Measurements from ENCODE around the gene NCAPG. TPM values are rescaled to one million over a fixed set of nuclear protein-coding genes. Genes with fewer than 3 reads are reported as not detected.

Gene NCAPG, protein sequence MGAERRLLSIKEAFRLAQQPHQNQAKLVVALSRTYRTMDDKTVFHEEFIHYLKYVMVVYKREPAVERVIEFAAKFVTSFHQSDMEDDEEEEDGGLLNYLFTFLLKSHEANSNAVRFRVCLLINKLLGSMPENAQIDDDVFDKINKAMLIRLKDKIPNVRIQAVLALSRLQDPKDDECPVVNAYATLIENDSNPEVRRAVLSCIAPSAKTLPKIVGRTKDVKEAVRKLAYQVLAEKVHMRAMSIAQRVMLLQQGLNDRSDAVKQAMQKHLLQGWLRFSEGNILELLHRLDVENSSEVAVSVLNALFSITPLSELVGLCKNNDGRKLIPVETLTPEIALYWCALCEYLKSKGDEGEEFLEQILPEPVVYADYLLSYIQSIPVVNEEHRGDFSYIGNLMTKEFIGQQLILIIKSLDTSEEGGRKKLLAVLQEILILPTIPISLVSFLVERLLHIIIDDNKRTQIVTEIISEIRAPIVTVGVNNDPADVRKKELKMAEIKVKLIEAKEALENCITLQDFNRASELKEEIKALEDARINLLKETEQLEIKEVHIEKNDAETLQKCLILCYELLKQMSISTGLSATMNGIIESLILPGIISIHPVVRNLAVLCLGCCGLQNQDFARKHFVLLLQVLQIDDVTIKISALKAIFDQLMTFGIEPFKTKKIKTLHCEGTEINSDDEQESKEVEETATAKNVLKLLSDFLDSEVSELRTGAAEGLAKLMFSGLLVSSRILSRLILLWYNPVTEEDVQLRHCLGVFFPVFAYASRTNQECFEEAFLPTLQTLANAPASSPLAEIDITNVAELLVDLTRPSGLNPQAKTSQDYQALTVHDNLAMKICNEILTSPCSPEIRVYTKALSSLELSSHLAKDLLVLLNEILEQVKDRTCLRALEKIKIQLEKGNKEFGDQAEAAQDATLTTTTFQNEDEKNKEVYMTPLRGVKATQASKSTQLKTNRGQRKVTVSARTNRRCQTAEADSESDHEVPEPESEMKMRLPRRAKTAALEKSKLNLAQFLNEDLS
- total RNA-seq (under 1 TPM; 0.38 to 0.81 TPM), polyA plus RNA-seq (under 1 TPM in 1 of 3 donors, not detected in 2; 0.24 TPM), total RNA-seq (0.22 to 1.5 (median 0.40) reads per million in 6 experiments)

DNA sequence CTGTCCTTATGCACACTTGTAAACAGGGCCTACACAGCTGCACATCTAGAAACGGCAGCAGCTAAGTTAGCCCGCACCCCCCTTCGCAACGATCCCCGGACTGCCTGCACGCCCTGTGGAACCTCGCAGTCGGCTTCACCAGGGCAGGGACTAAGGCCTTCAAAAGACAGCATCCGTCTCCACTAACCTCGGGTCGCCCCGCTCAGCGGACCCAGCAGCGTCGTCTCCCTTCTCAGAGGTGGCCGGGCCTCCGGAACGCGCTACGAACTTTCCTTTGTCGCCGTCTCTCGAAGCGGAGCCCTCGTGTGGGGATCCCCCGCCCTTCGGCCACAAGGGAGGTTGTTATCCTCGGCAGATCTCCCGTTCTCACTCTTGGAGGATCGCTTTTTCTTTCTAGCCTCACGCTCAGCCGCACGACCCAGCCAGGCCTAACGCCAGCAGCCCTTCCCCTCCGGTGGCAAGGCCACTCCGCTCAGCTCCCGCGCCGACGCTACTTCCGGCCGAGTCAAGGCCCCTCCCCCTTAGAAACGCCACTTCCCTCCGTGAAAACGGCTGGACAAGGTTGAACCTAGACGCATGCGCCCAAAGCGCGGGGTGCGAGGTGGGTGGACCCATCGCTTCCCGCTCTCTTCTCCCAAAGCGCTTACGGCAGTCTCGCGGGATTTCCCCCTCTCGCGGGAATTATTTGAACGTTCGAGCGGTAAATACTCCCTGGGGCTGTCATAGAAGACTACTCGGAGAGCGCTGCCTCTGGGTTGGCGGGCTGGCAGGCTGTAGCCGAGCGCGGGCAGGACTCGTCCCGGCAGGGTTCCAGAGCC, at the start of gene NCAPG, which contains the start of gene DCAF16:
NCAPG (plus strand) TSS at position 720 of the 818 bp plus-strand sequence. CDS start 99 bp downstream, outside the sequence.
DCAF16 (minus strand) TSS at position 498 of the 818 bp plus-strand sequence. CDS start 6,616 bp downstream, outside the sequence.
- Mint-ChIP-seq H3K4me1 (peaks cover 25 to 66% (median 53%) of the 10 kb centered on the region in 4 donors), H3K36me3 (peaks cover 0 to 24% (median 5%) of the 10 kb centered on the region in 3 donors), H3K4me3 (peak within 1 kb of the TSS; percentile 91 to 100 (median 97)), H3K27ac (peak within 1 kb of the TSS; percentile 97 to 100 (median 98)), H3K27me3 (no peaks in the 10 kb centered on the region), H3K9me3 (no peaks in the 10 kb centered on the region)
- peak; percentile 85 to 90 for ATAC-seq
- DNase-seq, result peak; percentile 93 to 99 (median 98)
- POLR2A ChIA-PET, result interaction anchor here (1.0 to 3.0 kb wide), 7 partner anchors 158 to 270 kb away, joined by 3 to 17 read pairs (median 4); partner anchors contain the start of gene MED28

DNA sequence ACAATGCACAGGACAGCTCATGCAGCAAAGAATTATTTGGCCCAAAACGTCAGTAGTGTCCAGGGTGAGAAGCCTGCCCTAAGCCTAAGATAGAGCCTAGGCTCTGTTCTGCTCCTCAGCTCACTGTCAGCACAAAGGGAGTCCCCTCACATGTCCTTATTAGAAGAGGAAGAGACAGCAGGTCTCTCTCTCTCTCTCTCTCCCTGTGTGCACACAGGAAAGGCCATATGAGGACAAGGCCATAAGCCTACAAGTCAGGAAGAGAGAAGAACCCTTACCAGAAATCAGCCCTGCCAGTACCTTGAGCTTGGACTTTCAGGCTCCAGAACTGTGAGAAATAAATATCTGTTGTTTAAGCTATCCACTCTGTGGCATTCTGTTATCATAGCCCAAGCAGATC, 49.7 kb upstream of the NCAPG start:
- Mint-ChIP-seq H3K4me3 (no peak overlapping the region), H3K36me3 (peaks cover 0 to 4% (median 0%) of the 10 kb centered on the region in 3 donors), H3K27ac (no peak overlapping the region), H3K4me1 (peaks cover 2 to 13% (median 7%) of the 10 kb centered on the region in 4 donors), H3K9me3 (peaks cover 0 to 4% (median 0%) of the 10 kb centered on the region in 9 donors), H3K27me3 (peaks cover 0 to 7% (median 0%) of the 10 kb centered on the region in 5 donors)
- POLR2A ChIA-PET, result no interaction called here
- no peak for DNase-seq
- ATAC-seq, result no peak

DNA sequence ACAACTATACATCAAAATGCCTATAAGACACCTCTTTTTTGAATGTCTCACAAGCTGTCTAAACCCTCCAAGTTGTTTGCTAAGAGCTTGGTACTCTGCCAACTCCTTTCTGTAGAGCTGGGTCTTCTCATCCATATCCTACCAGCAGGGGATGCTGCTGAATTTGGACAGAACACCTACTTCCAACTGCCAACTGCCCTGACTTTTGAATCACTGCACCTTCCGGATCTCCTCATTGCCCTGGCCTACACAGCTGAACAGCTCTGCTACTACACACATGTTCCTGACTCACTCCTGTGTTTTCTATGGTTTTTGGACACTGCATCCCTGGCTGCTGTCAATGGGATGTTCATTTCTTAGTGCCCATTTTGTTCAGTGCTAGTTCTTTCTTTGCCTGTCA, 48.1 kb upstream of the NCAPG start:
- Mint-ChIP-seq H3K27me3 (peaks cover 0 to 7% (median 0%) of the 10 kb centered on the region in 5 donors), H3K36me3 (peaks cover 0 to 5% (median 0%) of the 10 kb centered on the region in 3 donors), H3K4me1 (peaks cover 2 to 14% (median 7%) of the 10 kb centered on the region in 4 donors), H3K27ac (no peak overlapping the region), H3K4me3 (no peak overlapping the region), H3K9me3 (peaks cover 0 to 7% (median 0%) of the 10 kb centered on the region in 9 donors)
- POLR2A ChIA-PET, result no interaction called here
- no peak for DNase-seq
- no peak for ATAC-seq

DNA sequence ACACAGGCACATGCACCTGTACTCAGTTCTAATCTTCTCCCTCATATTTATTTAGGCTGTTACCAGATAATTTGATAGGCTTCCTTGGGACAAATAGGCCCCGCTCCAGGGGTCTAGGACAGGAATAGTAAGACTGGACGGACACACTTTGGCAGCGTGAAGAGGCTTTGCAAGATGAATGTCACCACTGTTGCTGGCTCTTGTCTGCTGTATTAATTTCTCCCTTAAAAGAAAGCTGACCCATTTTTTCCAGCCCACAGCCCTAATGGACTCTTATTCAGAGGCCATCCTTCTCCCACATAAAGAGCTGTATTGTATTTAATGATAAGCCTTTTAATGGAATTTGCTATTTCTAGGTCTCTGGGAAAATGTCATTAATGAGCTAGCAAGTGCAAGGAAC, 47.4 kb upstream of the NCAPG start:
- peaks cover 0 to 14% (median 7%) of the 10 kb centered on the region in 4 donors for H3K4me1 Mint-ChIP-seq
- peaks cover 0 to 7% (median 0%) of the 10 kb centered on the region in 9 donors for H3K9me3 Mint-ChIP-seq
- peaks cover 0 to 5% (median 0%) of the 10 kb centered on the region in 3 donors for H3K36me3 Mint-ChIP-seq
- POLR2A ChIA-PET, result no interaction called here
- ATAC-seq (no peak), DNase-seq (no peak)
- no peak overlapping the region for H3K4me3 Mint-ChIP-seq
- H3K27ac Mint-ChIP-seq, result no peak overlapping the region
- H3K27me3 Mint-ChIP-seq, result peaks cover 0 to 7% (median 0%) of the 10 kb centered on the region in 5 donors

DNA sequence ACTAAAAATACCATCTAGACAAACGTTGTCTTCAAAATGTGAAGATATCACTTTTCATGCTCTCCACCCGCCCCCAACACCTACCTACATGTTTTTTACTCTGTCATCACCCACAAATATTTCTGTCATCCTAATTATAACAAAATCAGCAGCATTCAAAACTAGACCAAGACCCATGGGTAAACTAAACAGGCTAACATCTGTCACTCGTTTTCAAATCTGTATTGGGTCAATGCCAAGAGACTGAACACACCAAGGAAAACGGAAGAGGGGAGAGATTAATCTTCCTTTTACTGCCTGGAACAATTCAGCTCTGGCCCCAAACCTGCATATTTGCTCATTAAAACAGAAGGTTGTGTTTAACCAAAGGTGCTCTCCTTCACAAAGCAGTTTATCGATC, 46.8 kb upstream of the NCAPG start:
- Mint-ChIP-seq H3K36me3 (peaks cover 0 to 5% (median 0%) of the 10 kb centered on the region in 3 donors), H3K4me3 (no peak overlapping the region), H3K4me1 (peaks cover 0 to 14% (median 7%) of the 10 kb centered on the region in 4 donors), H3K27ac (peak overlapping the region in 1 of 10 donors; percentile 9), H3K9me3 (peaks cover 0 to 7% (median 0%) of the 10 kb centered on the region in 9 donors), H3K27me3 (peaks cover 0 to 7% (median 0%) of the 10 kb centered on the region in 5 donors)
- DNase-seq (no peak), ATAC-seq (no peak)
- POLR2A ChIA-PET, result no interaction called here

DNA sequence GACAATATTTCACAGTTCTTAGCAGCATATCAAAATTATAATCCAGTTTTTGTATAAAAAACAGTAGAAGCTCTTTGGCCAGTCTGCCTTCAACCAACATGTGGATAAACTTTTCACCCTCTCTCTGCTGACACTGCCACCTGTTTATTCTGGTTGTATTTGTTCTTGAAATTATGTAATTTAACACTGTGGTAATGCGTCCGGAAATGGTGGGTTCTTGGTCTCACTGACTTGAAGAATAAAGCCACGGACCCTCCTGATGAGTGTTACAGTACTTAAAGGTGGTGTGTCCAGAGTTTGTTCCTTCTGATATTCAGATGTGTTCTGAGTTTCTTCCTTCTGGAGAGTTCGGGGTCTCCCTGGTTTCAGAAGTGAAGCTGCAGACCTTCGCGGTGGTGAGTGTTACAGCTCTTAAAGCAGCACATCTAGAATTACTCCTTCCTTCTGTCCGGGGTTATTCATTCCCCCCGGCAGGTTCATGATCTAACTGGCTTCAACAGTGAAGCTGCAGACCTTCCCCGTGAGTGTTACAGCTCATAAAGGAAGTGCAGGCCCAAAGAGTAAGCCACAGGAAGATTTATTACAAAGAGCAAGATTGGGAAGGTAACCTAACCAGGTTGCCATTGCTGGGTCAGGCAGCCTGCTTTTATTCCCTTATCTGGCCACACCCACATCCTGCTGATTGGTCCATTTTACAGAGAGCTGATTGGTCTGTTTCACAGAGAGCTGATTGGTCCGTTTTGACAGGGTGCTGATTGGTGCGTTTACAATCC, 45.1 kb upstream of the NCAPG start:
- POLR2A ChIA-PET, result no interaction called here
- H3K4me3 Mint-ChIP-seq, result peak overlapping the region in 5 of 10 donors; percentile 10 to 34 (median 23)
- no peak for DNase-seq
- ATAC-seq, result no peak
- H3K27ac Mint-ChIP-seq, result peak overlapping the region in 6 of 10 donors; percentile 36 to 86 (median 47)
- peaks cover 0 to 5% (median 0%) of the 10 kb centered on the region in 3 donors for H3K36me3 Mint-ChIP-seq
- peaks cover 0 to 7% (median 0%) of the 10 kb centered on the region in 9 donors for H3K9me3 Mint-ChIP-seq
- H3K4me1 Mint-ChIP-seq, result peaks cover 0 to 14% (median 7%) of the 10 kb centered on the region in 4 donors
- peaks cover 0 to 9% (median 0%) of the 10 kb centered on the region in 5 donors for H3K27me3 Mint-ChIP-seq

DNA sequence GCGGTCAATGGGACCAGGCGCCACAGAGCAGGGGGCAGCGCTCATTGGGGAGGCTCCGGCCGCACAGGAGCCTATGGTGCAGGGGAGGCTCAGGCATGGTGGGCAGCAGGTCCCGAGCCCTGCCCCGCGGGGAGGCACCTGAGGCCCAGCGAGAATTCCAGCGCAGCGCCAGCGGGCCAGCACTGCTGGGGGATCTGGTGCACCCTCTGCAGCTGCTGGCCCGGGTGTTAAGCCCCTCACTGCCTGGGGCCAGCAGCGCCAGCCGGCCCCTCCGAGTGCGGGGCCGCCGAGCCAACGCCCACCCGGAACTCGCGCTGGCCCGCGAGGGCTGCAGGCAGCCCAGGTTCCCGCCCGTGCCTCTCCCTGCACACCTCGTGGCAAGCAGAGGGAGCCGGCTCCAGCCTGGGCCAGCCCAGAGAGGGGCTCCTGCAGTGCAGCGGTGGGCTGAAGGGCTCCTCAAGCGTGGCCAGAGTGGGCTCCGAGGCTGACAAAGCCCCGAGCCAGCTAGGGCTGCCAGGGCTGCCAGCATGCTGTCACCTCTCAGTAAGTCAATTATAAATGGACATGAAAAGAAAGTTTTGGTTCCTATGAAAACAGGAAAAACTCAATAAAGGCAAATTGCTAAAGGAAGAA, 43.8 kb upstream of the NCAPG start:
- no peak overlapping the region for H3K27ac Mint-ChIP-seq
- ATAC-seq, result no peak
- H3K4me1 Mint-ChIP-seq, result peaks cover 0 to 14% (median 7%) of the 10 kb centered on the region in 4 donors
- no peak overlapping the region for H3K4me3 Mint-ChIP-seq
- POLR2A ChIA-PET, result no interaction called here
- peaks cover 0 to 6% (median 0%) of the 10 kb centered on the region in 5 donors for H3K27me3 Mint-ChIP-seq
- DNase-seq, result no peak
- H3K36me3 Mint-ChIP-seq, result peaks cover 0 to 5% (median 0%) of the 10 kb centered on the region in 3 donors
- peaks cover 0 to 7% (median 0%) of the 10 kb centered on the region in 9 donors for H3K9me3 Mint-ChIP-seq

DNA sequence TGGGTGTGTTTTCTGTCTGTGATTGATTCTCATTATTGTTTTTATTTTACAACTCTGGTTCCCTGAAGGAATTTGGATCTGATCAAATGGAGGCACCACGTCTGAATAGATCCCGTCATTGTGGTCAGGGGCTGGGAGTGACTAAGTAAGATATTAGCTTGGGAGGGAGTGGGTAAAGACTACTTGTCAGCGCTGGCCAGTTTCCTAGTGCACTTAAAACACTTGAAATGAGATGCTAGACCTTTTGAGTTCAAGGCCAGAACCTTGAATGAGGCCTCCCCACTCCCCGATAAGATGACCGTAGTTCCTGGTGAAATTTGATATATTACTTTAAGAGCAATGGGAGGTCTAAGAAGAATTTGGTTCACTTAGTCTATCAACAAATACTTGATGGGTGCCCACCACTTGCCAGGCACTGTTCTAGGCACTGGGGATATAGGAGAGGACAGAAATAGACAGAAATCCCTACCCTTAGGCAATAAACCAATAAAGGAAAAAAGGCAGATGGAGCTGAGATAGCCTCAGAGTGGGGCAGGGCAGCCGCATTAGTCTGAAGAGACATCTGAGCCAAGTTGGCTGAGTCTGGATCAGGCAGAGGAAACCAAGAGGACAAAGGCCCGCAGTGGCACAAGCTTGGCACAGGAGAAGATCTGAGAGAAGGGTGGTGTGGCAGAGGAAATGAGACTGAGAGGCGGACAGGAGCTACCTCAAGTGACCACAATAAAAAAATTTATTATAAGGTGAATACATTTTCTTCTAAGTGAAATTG, 41.2 kb upstream of the NCAPG start:
- Mint-ChIP-seq H3K27me3 (peaks cover 0 to 5% (median 0%) of the 10 kb centered on the region in 5 donors), H3K4me3 (no peak overlapping the region), H3K4me1 (peaks cover 0 to 11% (median 7%) of the 10 kb centered on the region in 4 donors), H3K36me3 (peaks cover 0 to 5% (median 0%) of the 10 kb centered on the region in 3 donors), H3K27ac (no peak overlapping the region), H3K9me3 (peaks cover 0 to 7% (median 0%) of the 10 kb centered on the region in 9 donors)
- POLR2A ChIA-PET, result no interaction called here
- ATAC-seq (no peak), DNase-seq (no peak)

DNA sequence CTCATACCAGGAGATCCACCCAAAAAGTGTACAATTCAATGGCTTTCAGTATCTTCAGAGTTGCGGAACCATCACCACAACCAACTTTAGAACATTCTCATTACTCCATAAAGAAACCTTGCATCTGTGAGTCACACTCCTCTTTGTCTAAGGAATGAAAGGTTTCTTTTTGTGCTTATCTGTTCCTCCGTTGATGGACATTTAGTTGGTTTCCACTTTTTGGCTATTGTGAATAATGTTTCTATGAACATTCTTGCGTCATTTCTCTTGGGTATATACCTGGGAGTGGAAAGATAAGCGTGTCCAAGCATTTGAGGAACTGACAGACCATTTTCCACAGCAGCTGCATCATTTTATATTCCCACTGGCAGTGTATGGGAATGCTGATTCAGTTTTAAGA, 39.9 kb upstream of the NCAPG start:
- POLR2A ChIA-PET, result no interaction called here
- H3K4me3 Mint-ChIP-seq, result no peak overlapping the region
- H3K4me1 Mint-ChIP-seq, result peaks cover 0 to 3% (median 1%) of the 10 kb centered on the region in 4 donors
- ATAC-seq, result no peak
- H3K9me3 Mint-ChIP-seq, result peaks cover 0 to 5% (median 0%) of the 10 kb centered on the region in 9 donors
- H3K36me3 Mint-ChIP-seq, result peaks cover 0 to 3% (median 0%) of the 10 kb centered on the region in 3 donors
- H3K27me3 Mint-ChIP-seq, result peaks cover 0 to 5% (median 0%) of the 10 kb centered on the region in 5 donors
- no peak overlapping the region for H3K27ac Mint-ChIP-seq
- DNase-seq, result no peak

DNA sequence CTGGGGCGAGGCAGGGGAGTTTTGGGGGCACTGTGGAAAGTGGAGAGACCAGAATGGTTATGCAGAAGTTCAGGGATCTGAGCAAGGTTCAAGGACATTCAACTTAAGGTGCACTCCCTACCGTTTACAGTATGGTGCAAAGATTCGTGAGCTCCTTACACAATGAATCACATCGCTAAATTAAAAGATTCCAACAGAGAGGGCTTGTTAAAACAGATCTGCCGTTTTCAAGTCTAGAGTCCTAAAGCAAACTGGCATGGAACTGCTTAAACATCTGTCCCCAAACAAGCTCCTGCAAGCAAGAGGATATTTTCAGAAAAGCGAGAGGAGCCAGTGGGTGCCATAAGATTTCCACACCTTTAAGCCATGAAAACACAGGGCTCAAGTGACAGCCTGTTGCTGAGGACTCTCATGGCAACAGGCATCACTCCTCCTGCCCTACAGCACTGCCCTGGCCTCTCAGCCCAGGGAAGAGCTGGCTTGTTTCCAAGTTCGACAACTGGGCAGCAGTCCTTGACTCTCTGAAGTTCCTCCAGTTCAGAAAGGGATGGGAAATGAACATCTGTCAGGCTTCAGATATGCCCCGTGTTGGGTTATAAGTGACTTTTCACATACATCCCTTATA, 39.4 kb upstream of the NCAPG start:
- POLR2A ChIA-PET, result no interaction called here
- H3K4me3 Mint-ChIP-seq, result no peak overlapping the region
- no peaks in the 10 kb centered on the region for H3K4me1 Mint-ChIP-seq
- H3K27ac Mint-ChIP-seq, result no peak overlapping the region
- peaks cover 0 to 6% (median 0%) of the 10 kb centered on the region in 5 donors for H3K27me3 Mint-ChIP-seq
- H3K9me3 Mint-ChIP-seq, result no peaks in the 10 kb centered on the region
- ATAC-seq (no peak), DNase-seq (no peak)
- no peaks in the 10 kb centered on the region for H3K36me3 Mint-ChIP-seq
